ENCODE results near the gene GABARAPL1.
"Not testable (repeated sequence)": the region's sequence is repeated elsewhere in the genome, so short reads cannot be mapped to it uniquely, and the experiment has no call there.

The GABARAPL1 gene

DNA sequence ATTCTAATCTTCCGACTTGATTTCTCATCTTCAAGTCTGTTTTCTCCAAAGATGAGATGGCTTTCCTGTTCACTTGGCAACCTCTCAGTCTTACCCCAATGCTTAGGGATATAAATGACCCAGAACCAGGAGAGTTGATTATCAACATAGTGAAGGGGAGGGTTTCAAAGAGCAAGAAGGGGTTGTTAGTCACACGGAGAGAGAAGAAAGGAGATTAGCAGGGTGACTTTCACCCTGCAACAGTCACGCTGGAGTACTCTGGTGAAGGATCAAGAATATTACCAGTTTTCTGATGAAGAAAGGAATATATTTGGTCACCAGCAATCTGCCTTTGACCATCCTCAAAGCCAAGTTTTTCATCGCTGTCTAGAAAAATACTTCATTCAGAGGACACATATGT, 33.9 kb upstream of the GABARAPL1 start, which contains the start of gene TMEM52B:
Gene TMEM52B, plus strand, starts transcription at position 212 of the 400 bp plus-strand sequence. CDS start 543 bp downstream, outside the sequence.
- Histone ChIP-seq H3K4me1 (ENCODE audit: control insufficient read depth in 5 of 5, insufficient read depth in 5 of 5, low read length in 5 of 5) (no peaks in the 10 kb centered on the region), H3K27me3 (ENCODE audit: control insufficient read depth in 5 of 5, insufficient read depth in 4 of 5, low read length in 5 of 5) (peaks cover 0 to 2% (median 0%) of the 10 kb centered on the region in 5 donors), H3K4me3 (ENCODE audit: low read depth in 1 of 5, low read length in 5 of 5) (no peak within 1 kb of the TSS), H3K36me3 (ENCODE audit: control insufficient read depth in 5 of 5, insufficient read depth in 5 of 5, low read length in 5 of 5) (no peaks in the 10 kb centered on the region), H3K9ac (ENCODE audit: low read length in 5 of 5) (no peak within 1 kb of the TSS), H3K9me3 (ENCODE audit: control insufficient read depth in 5 of 5, low read length in 5 of 5) (no peaks in the 10 kb centered on the region), H3K27ac (ENCODE audit: low read depth, low read length) (no peak within 1 kb of the TSS)

DNA sequence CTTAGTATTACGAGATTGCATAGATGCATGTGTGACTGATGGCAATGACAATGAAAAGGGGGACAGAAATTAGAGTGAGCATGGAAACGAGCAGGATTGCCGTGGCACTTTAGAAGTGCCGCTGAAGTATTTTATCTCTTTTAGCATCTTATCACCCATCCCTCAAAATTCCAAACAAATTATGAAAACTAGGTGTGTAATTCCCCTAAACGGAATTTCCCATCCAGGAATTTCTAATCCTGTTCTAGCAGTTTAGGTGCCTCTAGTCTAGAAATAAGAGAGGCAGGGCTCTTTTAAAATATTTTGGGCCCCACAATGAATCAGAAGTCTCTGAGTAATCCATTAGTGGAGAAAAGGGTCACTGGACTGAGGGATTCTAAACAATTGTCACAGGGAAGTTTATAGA, 32.9 kb upstream of the GABARAPL1 start:
- no peak overlapping the region for H3K4me3 ChIP-seq (ENCODE audit: low read depth in 1 of 5, low read length in 5 of 5)
- H3K36me3 ChIP-seq (ENCODE audit: control insufficient read depth in 5 of 5, insufficient read depth in 5 of 5, low read length in 5 of 5), result no peaks in the 10 kb centered on the region
- H3K9me3 ChIP-seq (ENCODE audit: control insufficient read depth in 5 of 5, low read length in 5 of 5), result no peaks in the 10 kb centered on the region
- H3K27me3 ChIP-seq (ENCODE audit: control insufficient read depth in 5 of 5, insufficient read depth in 4 of 5, low read length in 5 of 5), result peaks cover 0 to 5% (median 2%) of the 10 kb centered on the region in 5 donors
- H3K9ac ChIP-seq (ENCODE audit: low read length in 5 of 5), result no peak overlapping the region
- peaks cover 0 to 5% (median 0%) of the 10 kb centered on the region in 5 donors for H3K4me1 ChIP-seq (ENCODE audit: control insufficient read depth in 5 of 5, insufficient read depth in 5 of 5, low read length in 5 of 5)
- no peak overlapping the region for H3K27ac ChIP-seq (ENCODE audit: low read depth, low read length)

DNA sequence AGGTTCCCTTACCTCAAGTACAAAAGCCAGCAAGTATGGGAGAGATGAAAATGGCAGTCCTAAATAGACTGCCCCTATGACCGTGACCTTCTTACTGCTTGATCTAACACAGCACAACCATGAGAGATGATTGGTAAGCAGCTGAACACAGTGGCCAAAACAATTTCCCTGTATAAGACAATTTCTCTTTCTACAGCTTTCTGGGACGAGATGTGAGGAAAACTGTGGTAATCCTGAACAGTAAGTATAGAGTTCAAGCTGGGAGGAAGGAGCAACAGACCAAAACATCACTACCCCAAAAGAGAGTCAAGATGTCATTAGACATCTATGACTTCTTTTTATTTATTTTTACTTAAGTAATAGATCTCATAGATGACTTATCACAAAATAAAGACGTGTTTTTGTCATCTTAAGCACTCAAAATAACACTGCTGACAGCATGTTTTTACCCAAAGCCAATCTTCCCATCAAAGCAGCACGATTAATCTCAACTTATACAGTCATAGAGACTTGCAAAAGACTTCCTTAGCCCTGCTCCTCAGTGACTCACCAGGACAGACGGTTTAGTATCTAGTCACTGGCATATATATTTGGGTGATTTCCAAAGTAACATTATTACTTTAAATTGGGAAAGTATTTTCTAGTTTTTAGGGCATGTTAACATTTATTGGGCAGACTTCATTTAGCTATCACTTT, 30.2 kb upstream of the GABARAPL1 start:
- Histone ChIP-seq H3K27ac (ENCODE audit: low read depth, low read length) (no peak overlapping the region), H3K9ac (ENCODE audit: low read length in 5 of 5) (no peak overlapping the region), H3K4me1 (ENCODE audit: control insufficient read depth in 5 of 5, insufficient read depth in 5 of 5, low read length in 5 of 5) (peaks cover 0 to 5% (median 0%) of the 10 kb centered on the region in 5 donors), H3K27me3 (ENCODE audit: control insufficient read depth in 5 of 5, insufficient read depth in 4 of 5, low read length in 5 of 5) (peaks cover 0 to 5% (median 4%) of the 10 kb centered on the region in 5 donors), H3K9me3 (ENCODE audit: control insufficient read depth in 5 of 5, low read length in 5 of 5) (no peaks in the 10 kb centered on the region), H3K36me3 (ENCODE audit: control insufficient read depth in 5 of 5, insufficient read depth in 5 of 5, low read length in 5 of 5) (no peaks in the 10 kb centered on the region), H3K4me3 (ENCODE audit: low read depth in 1 of 5, low read length in 5 of 5) (no peak overlapping the region)

- H3K27ac ChIP-seq (ENCODE audit: low read depth, low read length), result no peak overlapping the region
- H3K9ac ChIP-seq (ENCODE audit: low read length in 5 of 5), result no peak overlapping the region
- no peaks in the 10 kb centered on the region for H3K9me3 ChIP-seq (ENCODE audit: control insufficient read depth in 5 of 5, low read length in 5 of 5)
- H3K4me3 ChIP-seq (ENCODE audit: low read depth in 1 of 5, low read length in 5 of 5), result no peak overlapping the region
- peaks cover 0 to 5% (median 0%) of the 10 kb centered on the region in 5 donors for H3K4me1 ChIP-seq (ENCODE audit: control insufficient read depth in 5 of 5, insufficient read depth in 5 of 5, low read length in 5 of 5)
- H3K27me3 ChIP-seq (ENCODE audit: control insufficient read depth in 5 of 5, insufficient read depth in 4 of 5, low read length in 5 of 5), result peaks cover 0 to 5% (median 4%) of the 10 kb centered on the region in 5 donors
- no peaks in the 10 kb centered on the region for H3K36me3 ChIP-seq (ENCODE audit: control insufficient read depth in 5 of 5, insufficient read depth in 5 of 5, low read length in 5 of 5)
Measured at GRCh38 chr12:10184261-10184843, 28.3 kb upstream of the GABARAPL1 start.

GRCh38 chr12:10186299-10186698, 26.4 kb upstream of the GABARAPL1 start:
- Histone ChIP-seq H3K27me3 (ENCODE audit: control insufficient read depth in 5 of 5, insufficient read depth in 4 of 5, low read length in 5 of 5) (peaks cover 0 to 5% (median 4%) of the 10 kb centered on the region in 5 donors), H3K9ac (ENCODE audit: low read length in 5 of 5) (no peak overlapping the region), H3K27ac (ENCODE audit: low read depth, low read length) (no peak overlapping the region), H3K4me1 (ENCODE audit: control insufficient read depth in 5 of 5, insufficient read depth in 5 of 5, low read length in 5 of 5) (peaks cover 0 to 5% (median 0%) of the 10 kb centered on the region in 5 donors), H3K9me3 (ENCODE audit: control insufficient read depth in 5 of 5, low read length in 5 of 5) (no peaks in the 10 kb centered on the region), H3K36me3 (ENCODE audit: control insufficient read depth in 5 of 5, insufficient read depth in 5 of 5, low read length in 5 of 5) (no peaks in the 10 kb centered on the region), H3K4me3 (ENCODE audit: low read depth in 1 of 5, low read length in 5 of 5) (no peak overlapping the region)

DNA sequence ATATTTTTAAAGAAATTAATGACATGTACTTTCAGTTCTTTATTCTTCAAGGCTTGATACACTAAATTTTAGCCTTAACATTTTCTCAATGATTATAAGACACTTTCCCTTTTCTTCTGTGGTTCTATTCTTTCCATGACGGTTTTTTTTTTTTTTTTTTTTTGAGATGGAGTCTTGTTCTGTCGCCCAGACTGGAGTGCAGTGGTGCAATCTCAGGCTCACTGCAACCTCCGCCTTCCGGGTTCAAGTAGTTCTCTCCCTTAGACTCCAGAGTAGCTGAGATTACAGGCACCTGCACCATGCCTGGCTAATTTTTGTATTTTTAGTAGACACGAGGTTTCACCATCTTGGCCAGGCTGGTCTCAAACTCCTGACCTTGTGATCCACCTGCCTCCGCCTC, 25.7 kb upstream of the GABARAPL1 start:
- H3K4me3 ChIP-seq (ENCODE audit: low read depth in 1 of 5, low read length in 5 of 5), result not testable (repeated sequence)

GRCh38 chr12:10189653-10190052, 23.0 kb upstream of the GABARAPL1 start:
- H3K36me3 ChIP-seq (ENCODE audit: control insufficient read depth in 5 of 5, insufficient read depth in 5 of 5, low read length in 5 of 5), result no peaks in the 10 kb centered on the region
- H3K27me3 ChIP-seq (ENCODE audit: control insufficient read depth in 5 of 5, insufficient read depth in 4 of 5, low read length in 5 of 5), result peaks cover 0 to 2% (median 0%) of the 10 kb centered on the region in 5 donors
- no peak overlapping the region for H3K27ac ChIP-seq (ENCODE audit: low read depth, low read length)
- H3K4me3 ChIP-seq (ENCODE audit: low read depth in 1 of 5, low read length in 5 of 5), result no peak overlapping the region
- H3K9me3 ChIP-seq (ENCODE audit: control insufficient read depth in 5 of 5, low read length in 5 of 5), result no peaks in the 10 kb centered on the region
- H3K4me1 ChIP-seq (ENCODE audit: control insufficient read depth in 5 of 5, insufficient read depth in 5 of 5, low read length in 5 of 5), result peaks cover 0 to under 1% (median 0%) of the 10 kb centered on the region in 5 donors
- no peak overlapping the region for H3K9ac ChIP-seq (ENCODE audit: low read length in 5 of 5)

More for the DNA sequence above, 25.7 kb upstream of the GABARAPL1 start:
- not testable (repeated sequence) for H3K36me3 ChIP-seq (ENCODE audit: control insufficient read depth in 5 of 5, insufficient read depth in 5 of 5, low read length in 5 of 5); H3K9ac ChIP-seq (ENCODE audit: low read length in 5 of 5); H3K4me1 ChIP-seq (ENCODE audit: control insufficient read depth in 5 of 5, insufficient read depth in 5 of 5, low read length in 5 of 5); H3K9me3 ChIP-seq (ENCODE audit: control insufficient read depth in 5 of 5, low read length in 5 of 5); H3K27ac ChIP-seq (ENCODE audit: low read depth, low read length); H3K27me3 ChIP-seq (ENCODE audit: control insufficient read depth in 5 of 5, insufficient read depth in 4 of 5, low read length in 5 of 5)

- H3K36me3 ChIP-seq (ENCODE audit: control insufficient read depth in 5 of 5, insufficient read depth in 5 of 5, low read length in 5 of 5), result no peaks in the 10 kb centered on the region
- no peak overlapping the region for H3K9ac ChIP-seq (ENCODE audit: low read length in 5 of 5)
- H3K4me1 ChIP-seq (ENCODE audit: control insufficient read depth in 5 of 5, insufficient read depth in 5 of 5, low read length in 5 of 5), result no peaks in the 10 kb centered on the region
- no peak overlapping the region for H3K27ac ChIP-seq (ENCODE audit: low read depth, low read length)
- H3K4me3 ChIP-seq (ENCODE audit: low read depth in 1 of 5, low read length in 5 of 5), result no peak overlapping the region
- H3K9me3 ChIP-seq (ENCODE audit: control insufficient read depth in 5 of 5, low read length in 5 of 5), result no peaks in the 10 kb centered on the region
- no peaks in the 10 kb centered on the region for H3K27me3 ChIP-seq (ENCODE audit: control insufficient read depth in 5 of 5, insufficient read depth in 4 of 5, low read length in 5 of 5)
Measured at GRCh38 chr12:10190558-10191388, 21.9 kb upstream of the GABARAPL1 start.

- Histone ChIP-seq H3K9ac (ENCODE audit: low read length in 5 of 5) (no peak overlapping the region), H3K9me3 (ENCODE audit: control insufficient read depth in 5 of 5, low read length in 5 of 5) (no peaks in the 10 kb centered on the region), H3K4me1 (ENCODE audit: control insufficient read depth in 5 of 5, insufficient read depth in 5 of 5, low read length in 5 of 5) (no peaks in the 10 kb centered on the region), H3K27ac (ENCODE audit: low read depth, low read length) (no peak overlapping the region), H3K4me3 (ENCODE audit: low read depth in 1 of 5, low read length in 5 of 5) (no peak overlapping the region), H3K36me3 (ENCODE audit: control insufficient read depth in 5 of 5, insufficient read depth in 5 of 5, low read length in 5 of 5) (no peaks in the 10 kb centered on the region), H3K27me3 (ENCODE audit: control insufficient read depth in 5 of 5, insufficient read depth in 4 of 5, low read length in 5 of 5) (no peaks in the 10 kb centered on the region)
Measured at GRCh38 chr12:10191865-10192264, 20.8 kb upstream of the GABARAPL1 start.

All from subcutaneous abdominal adipose tissue (tissue), 5 donors.